Dermis blood vessel endothelial cell (primary cell): ENCODE data around the gene HMX1. TPM values are rescaled to one million over a fixed set of nuclear protein-coding genes. Genes with fewer than 3 reads are reported as not detected.

ENCODE experiments used
- DNase-seq: peaks from one replicate; pipeline ENCODE4 v3.0.0; 2010
- total RNA-seq: library from RNA; depleted of rRNA; stranded (reverse); fragments of >200 nt; gene quantifications from 2 replicates; pipeline ENCODE4 v1.2.3, GENCODE V29; 2014

The HMX1 gene
- total RNA-seq, 1 donor from 2014 or later, result not detected

GRCh38 chr4:8838961-8839431 is 32.6 kb downstream of the HMX1 start:
- DNase-seq, result no peak

- DNase-seq, result no peak
Observed at GRCh38 chr4:8838296-8838960, 33.2 kb downstream of the HMX1 start.

- DNase-seq, result no peak
Observed at GRCh38 chr4:8837181-8837841, 34.3 kb downstream of the HMX1 start.

- DNase-seq, result no peak
Observed at GRCh38 chr4:8836664-8837171, 34.9 kb downstream of the HMX1 start.

- no peak for DNase-seq
Observed at GRCh38 chr4:8835521-8836365, 35.9 kb downstream of the HMX1 start.

- no peak for DNase-seq
Observed at GRCh38 chr4:8834681-8835220, 36.9 kb downstream of the HMX1 start.

- no peak for DNase-seq
Observed at GRCh38 chr4:8832113-8832915, 39.3 kb downstream of the HMX1 start.

GRCh38 chr4:8831221-8832112 is 40.2 kb downstream of the HMX1 start:
- DNase-seq, result no peak

GRCh38 chr4:8830611-8831200 is 40.9 kb downstream of the HMX1 start:
- DNase-seq, result no peak

- DNase-seq, result no peak
Observed at GRCh38 chr4:8830056-8830455, 41.6 kb downstream of the HMX1 start.

GRCh38 chr4:8829584-8829983 is 42.1 kb downstream of the HMX1 start:
- DNase-seq, result no peak

GRCh38 chr4:8828869-8829268 is 42.8 kb downstream of the HMX1 start:
- no peak for DNase-seq

- no peak for DNase-seq
Observed at GRCh38 chr4:8821151-8821950, 50.3 kb downstream of the HMX1 start.

GRCh38 chr4:8820178-8821102 is 51.2 kb downstream of the HMX1 start:
- DNase-seq, result no peak

- no peak for DNase-seq
Observed at GRCh38 chr4:8819473-8820177, 52.0 kb downstream of the HMX1 start.

GRCh38 chr4:8819019-8819418 is 52.6 kb downstream of the HMX1 start:
- DNase-seq, result no peak

- no peak for DNase-seq
Observed at GRCh38 chr4:8818063-8818881, 53.4 kb downstream of the HMX1 start.
